Measurements from ENCODE around the gene APOC4. TPM values are rescaled to one million over a fixed set of nuclear protein-coding genes. Genes with fewer than 3 reads are reported as not detected.

The APOC4 gene
- total and polyA plus RNA-seq, 2 experiments from 2014 or later: not detected

DNA sequence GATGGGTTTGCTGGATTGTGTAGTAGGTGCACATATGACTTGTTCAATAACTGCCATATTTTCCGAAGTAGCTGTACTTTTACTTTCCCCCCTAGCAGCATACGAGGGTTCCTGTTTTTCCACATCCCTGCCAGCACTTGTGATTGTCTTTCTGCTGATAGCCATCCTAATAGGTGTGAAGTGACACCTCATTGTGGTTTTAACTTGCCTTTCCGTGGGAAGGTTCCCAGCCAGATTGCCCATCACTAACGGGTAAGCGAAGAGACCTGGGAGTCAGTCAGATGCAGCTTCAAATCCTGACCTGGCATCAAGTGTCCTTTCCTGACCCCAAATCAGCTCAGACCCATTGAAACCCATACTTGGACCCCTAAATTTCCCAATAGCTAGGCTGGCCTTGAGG is 17.7 kb downstream of the APOC4 start:
- Mint-ChIP-seq H3K9me3 (no peaks in the 10 kb centered on the region), H3K4me1 (peaks cover 22% of the 10 kb centered on the region), H3K36me3 (ENCODE audit: low read depth) (peaks cover 22% of the 10 kb centered on the region), H3K4me3 (no peak overlapping the region), H3K27ac (peak overlapping the region; percentile 60; the same call in 1 of the 2 replicates), H3K27me3 (ENCODE audit: insufficient read depth, low read depth, poor library complexity) (peaks cover 14% of the 10 kb centered on the region)
- DNase-seq (ENCODE audit: low spot score): no peak
- TF ChIP-seq, protein P1, sequence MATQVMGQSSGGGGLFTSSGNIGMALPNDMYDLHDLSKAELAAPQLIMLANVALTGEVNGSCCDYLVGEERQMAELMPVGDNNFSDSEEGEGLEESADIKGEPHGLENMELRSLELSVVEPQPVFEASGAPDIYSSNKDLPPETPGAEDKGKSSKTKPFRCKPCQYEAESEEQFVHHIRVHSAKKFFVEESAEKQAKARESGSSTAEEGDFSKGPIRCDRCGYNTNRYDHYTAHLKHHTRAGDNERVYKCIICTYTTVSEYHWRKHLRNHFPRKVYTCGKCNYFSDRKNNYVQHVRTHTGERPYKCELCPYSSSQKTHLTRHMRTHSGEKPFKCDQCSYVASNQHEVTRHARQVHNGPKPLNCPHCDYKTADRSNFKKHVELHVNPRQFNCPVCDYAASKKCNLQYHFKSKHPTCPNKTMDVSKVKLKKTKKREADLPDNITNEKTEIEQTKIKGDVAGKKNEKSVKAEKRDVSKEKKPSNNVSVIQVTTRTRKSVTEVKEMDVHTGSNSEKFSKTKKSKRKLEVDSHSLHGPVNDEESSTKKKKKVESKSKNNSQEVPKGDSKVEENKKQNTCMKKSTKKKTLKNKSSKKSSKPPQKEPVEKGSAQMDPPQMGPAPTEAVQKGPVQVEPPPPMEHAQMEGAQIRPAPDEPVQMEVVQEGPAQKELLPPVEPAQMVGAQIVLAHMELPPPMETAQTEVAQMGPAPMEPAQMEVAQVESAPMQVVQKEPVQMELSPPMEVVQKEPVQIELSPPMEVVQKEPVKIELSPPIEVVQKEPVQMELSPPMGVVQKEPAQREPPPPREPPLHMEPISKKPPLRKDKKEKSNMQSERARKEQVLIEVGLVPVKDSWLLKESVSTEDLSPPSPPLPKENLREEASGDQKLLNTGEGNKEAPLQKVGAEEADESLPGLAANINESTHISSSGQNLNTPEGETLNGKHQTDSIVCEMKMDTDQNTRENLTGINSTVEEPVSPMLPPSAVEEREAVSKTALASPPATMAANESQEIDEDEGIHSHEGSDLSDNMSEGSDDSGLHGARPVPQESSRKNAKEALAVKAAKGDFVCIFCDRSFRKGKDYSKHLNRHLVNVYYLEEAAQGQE (IDR thresholded peaks at IDR 0.05; ENCODE audit: unreplicated experiment): no peak
- TF ChIP-seq, protein P2, sequence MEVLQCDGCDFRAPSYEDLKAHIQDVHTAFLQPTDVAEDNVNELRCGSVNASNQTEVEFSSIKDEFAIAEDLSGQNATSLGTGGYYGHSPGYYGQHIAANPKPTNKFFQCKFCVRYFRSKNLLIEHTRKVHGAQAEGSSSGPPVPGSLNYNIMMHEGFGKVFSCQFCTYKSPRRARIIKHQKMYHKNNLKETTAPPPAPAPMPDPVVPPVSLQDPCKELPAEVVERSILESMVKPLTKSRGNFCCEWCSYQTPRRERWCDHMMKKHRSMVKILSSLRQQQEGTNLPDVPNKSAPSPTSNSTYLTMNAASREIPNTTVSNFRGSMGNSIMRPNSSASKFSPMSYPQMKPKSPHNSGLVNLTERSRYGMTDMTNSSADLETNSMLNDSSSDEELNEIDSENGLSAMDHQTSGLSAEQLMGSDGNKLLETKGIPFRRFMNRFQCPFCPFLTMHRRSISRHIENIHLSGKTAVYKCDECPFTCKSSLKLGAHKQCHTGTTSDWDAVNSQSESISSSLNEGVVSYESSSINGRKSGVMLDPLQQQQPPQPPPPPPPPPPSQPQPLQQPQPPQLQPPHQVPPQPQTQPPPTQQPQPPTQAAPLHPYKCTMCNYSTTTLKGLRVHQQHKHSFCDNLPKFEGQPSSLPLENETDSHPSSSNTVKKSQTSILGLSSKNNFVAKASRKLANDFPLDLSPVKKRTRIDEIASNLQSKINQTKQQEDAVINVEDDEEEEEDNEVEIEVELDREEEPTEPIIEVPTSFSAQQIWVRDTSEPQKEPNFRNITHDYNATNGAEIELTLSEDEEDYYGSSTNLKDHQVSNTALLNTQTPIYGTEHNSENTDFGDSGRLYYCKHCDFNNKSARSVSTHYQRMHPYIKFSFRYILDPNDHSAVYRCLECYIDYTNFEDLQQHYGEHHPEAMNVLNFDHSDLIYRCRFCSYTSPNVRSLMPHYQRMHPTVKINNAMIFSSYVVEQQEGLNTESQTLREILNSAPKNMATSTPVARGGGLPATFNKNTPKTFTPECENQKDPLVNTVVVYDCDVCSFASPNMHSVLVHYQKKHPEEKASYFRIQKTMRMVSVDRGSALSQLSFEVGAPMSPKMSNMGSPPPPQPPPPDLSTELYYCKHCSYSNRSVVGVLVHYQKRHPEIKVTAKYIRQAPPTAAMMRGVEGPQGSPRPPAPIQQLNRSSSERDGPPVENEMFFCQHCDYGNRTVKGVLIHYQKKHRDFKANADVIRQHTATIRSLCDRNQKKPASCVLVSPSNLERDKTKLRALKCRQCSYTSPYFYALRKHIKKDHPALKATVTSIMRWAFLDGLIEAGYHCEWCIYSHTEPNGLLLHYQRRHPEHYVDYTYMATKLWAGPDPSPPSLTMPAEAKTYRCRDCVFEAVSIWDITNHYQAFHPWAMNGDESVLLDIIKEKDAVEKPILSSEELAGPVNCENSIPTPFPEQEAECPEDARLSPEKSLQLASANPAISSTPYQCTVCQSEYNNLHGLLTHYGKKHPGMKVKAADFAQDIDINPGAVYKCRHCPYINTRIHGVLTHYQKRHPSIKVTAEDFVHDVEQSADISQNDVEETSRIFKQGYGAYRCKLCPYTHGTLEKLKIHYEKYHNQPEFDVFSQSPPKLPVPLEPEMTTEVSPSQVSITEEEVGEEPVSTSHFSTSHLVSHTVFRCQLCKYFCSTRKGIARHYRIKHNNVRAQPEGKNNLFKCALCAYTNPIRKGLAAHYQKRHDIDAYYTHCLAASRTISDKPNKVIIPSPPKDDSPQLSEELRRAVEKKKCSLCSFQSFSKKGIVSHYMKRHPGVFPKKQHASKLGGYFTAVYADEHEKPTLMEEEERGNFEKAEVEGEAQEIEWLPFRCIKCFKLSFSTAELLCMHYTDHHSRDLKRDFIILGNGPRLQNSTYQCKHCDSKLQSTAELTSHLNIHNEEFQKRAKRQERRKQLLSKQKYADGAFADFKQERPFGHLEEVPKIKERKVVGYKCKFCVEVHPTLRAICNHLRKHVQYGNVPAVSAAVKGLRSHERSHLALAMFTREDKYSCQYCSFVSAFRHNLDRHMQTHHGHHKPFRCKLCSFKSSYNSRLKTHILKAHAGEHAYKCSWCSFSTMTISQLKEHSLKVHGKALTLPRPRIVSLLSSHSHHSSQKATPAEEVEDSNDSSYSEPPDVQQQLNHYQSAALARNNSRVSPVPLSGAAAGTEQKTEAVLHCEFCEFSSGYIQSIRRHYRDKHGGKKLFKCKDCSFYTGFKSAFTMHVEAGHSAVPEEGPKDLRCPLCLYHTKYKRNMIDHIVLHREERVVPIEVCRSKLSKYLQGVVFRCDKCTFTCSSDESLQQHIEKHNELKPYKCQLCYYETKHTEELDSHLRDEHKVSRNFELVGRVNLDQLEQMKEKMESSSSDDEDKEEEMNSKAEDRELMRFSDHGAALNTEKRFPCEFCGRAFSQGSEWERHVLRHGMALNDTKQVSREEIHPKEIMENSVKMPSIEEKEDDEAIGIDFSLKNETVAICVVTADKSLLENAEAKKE (CRISPR knock-in tag; IDR thresholded peaks at IDR 0.05): no peak
- TF ChIP-seq EZH2 (IDR thresholded peaks at IDR 0.05; ENCODE audit: low read depth, unreplicated experiment) (no peak), STAT1 (IDR thresholded peaks at IDR 0.05; ENCODE audit: unreplicated experiment) (no peak), ZNF331 (CRISPR knock-in tag; IDR thresholded peaks at IDR 0.05; ENCODE audit: low read depth) (no peak), JUNB (IDR thresholded peaks at IDR 0.05; ENCODE audit: unreplicated experiment) (no peak), CREB1 (CRISPR knock-in tag; IDR thresholded peaks at IDR 0.05; ENCODE audit: low read depth) (no peak), POLR2AphosphoS5 (IDR thresholded peaks at IDR 0.05; ENCODE audit: low read depth) (no peak), CTCF (conservative IDR thresholded peaks at IDR 0.05; ENCODE audit: low read depth in 2 of 2) (no peak), NANOG (IDR thresholded peaks at IDR 0.05; ENCODE audit: borderline replicate concordance) (no peak), ZNF114 (CRISPR knock-in tag; IDR thresholded peaks at IDR 0.05) (no peak), EZH2phosphoT487 (IDR thresholded peaks at IDR 0.05; ENCODE audit: unreplicated experiment) (no peak)
- TF ChIP-seq, protein P3, sequence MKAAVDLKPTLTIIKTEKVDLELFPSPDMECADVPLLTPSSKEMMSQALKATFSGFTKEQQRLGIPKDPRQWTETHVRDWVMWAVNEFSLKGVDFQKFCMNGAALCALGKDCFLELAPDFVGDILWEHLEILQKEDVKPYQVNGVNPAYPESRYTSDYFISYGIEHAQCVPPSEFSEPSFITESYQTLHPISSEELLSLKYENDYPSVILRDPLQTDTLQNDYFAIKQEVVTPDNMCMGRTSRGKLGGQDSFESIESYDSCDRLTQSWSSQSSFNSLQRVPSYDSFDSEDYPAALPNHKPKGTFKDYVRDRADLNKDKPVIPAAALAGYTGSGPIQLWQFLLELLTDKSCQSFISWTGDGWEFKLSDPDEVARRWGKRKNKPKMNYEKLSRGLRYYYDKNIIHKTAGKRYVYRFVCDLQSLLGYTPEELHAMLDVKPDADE (IDR thresholded peaks at IDR 0.05): no peak
- H3F3A ChIP-seq (replicated peaks; ENCODE audit: low read depth): peaks cover 11% of the 10 kb centered on the region; the same call in 1 of the 2 replicates
- H3K4me1 ChIP-seq (ENCODE audit: insufficient read depth): peaks cover 5% of the 10 kb centered on the region
- H3K27ac ChIP-seq (ENCODE audit: low read depth): no peak overlapping the region
- H3K4me3 ChIP-seq: no peak overlapping the region
- peaks cover 15% of the 10 kb centered on the region for H4K20me1 ChIP-seq (replicated peaks; ENCODE audit: insufficient read depth)
- H3K4me2 ChIP-seq: no peak overlapping the region
- H3K27me3 ChIP-seq (ENCODE audit: insufficient read depth): no peaks in the 10 kb centered on the region
- H3K36me3 ChIP-seq (ENCODE audit: insufficient read depth): 0 out of 2 replicates have a peak, but pooled peaks cover 9% of the 10 kb centered on the region
- H2AFZ ChIP-seq: no peak overlapping the region
- ATAC-seq: no peak
- peaks cover 63% of the 10 kb centered on the region for H3K79me2 ChIP-seq (replicated peaks; ENCODE audit: insufficient read depth)
- H3K9me2 ChIP-seq (ENCODE audit: insufficient read depth): no peaks in the 10 kb centered on the region

Measured in GM23338 (cell line).